SK-N-SH (cell line): ENCODE results near the gene EWSR1. TPM values are rescaled to one million over a fixed set of nuclear protein-coding genes. Genes with fewer than 3 reads are reported as not detected.

Source experiments
- CTCF ChIA-PET: fragments of 300-600, 350-600 bp; formaldehyde crosslinking; extraction: SDS; loops from one replicate; lab custom pipeline; 2021; lab: Yijun Ruan, JAX
- POLR2A ChIA-PET: fragments of 350-600 bp; sonication (Branson Sonifier 250); formaldehyde crosslinking; extraction: SDS; loops from one replicate; lab custom pipeline; 2020; ENCODE audit warnings: antibody characterized with exemption, inconsistent platforms; lab: Yijun Ruan, JAX
- DNase-seq: peaks from one replicate; pipeline ENCODE4 v3.0.0; 2012
- H2AFZ ChIP-seq: fragments of 200-600 bp; sonication (generic); 2 replicates; pipeline ENCODE4 v1.8.1; 2016; ENCODE audit warnings: antibody characterized with exemption, mild to moderate bottlenecking, low read depth
- H3F3A ChIP-seq: fragments of 200-600 bp; sonication (generic); replicated peaks from 2 replicates; pipeline ENCODE3; 2016; ENCODE audit warnings: antibody characterized with exemption, mild to moderate bottlenecking; ENCODE audit not compliant: insufficient read depth
- H3K27ac ChIP-seq, 2 experiments: fragments of 200-500 bp in 1 of 2; fragments of 200-600 bp in 1 of 2; sonication (Bioruptor generic) in 1 of 2; sonication (generic), shearing (Covaris generic) in 1 of 2; 2 replicates each; pipeline versions ENCODE4 v1.5.1 to v1.6.1; 2014 to 2016; ENCODE audit warnings: low read depth in 2 of 2, inconsistent platforms in 1 of 2, low read length in 1 of 2, mild to moderate bottlenecking in 1 of 2, mixed read lengths in 1 of 2
- H3K27me3 ChIP-seq: fragments of 200-600 bp; sonication (generic), shearing (Covaris generic); 2 replicates; pipeline ENCODE4 v1.6.1; 2016; ENCODE audit warnings: mixed run types; ENCODE audit not compliant: insufficient read depth
- H3K36me3 ChIP-seq, 2 experiments: fragments of 200-500 bp in 1 of 2; fragments of 200-600 bp in 1 of 2; sonication (Bioruptor generic) in 1 of 2; sonication (generic) in 1 of 2; replicated peaks in 1 of 2; 2 replicates each; pipeline versions ENCODE3 to v1.5.1; 2014 to 2016; ENCODE audit warnings: low read length in 1 of 2, mild to moderate bottlenecking in 1 of 2; ENCODE audit not compliant: insufficient read depth in 2 of 2, control insufficient read depth in 1 of 2
- H3K4me1 ChIP-seq, 2 experiments: fragments of 200-500 bp in 1 of 2; fragments of 200-600 bp in 1 of 2; sonication (Bioruptor generic) in 1 of 2; sonication (generic), shearing (Covaris generic) in 1 of 2; 2 replicates each; pipeline versions ENCODE4 v1.5.1 to v1.6.1; 2014 to 2016; ENCODE audit warnings: low read depth in 1 of 2, low read length in 1 of 2, mixed run types in 1 of 2; ENCODE audit not compliant: insufficient read depth in 2 of 2, control insufficient read depth in 1 of 2
- H3K4me2 ChIP-seq: fragments of 200-600 bp; sonication (generic), shearing (Covaris generic); 2 replicates; pipeline ENCODE4 v1.6.1; 2017; ENCODE audit warnings: mixed run types
- H3K4me3 ChIP-seq, 2 experiments: fragments of 200-500 bp in 1 of 2; fragments of 200-600 bp in 1 of 2; sonication (Bioruptor generic) in 1 of 2; sonication (generic), shearing (Covaris generic) in 1 of 2; 2 replicates each; pipeline versions ENCODE4 v1.5.1 to v1.8.1; 2014 to 2016; ENCODE audit warnings: low read depth in 2 of 2, inconsistent platforms in 1 of 2, low read length in 1 of 2, mild to moderate bottlenecking in 1 of 2, mixed read lengths in 1 of 2, moderate library complexity in 1 of 2
- H3K79me2 ChIP-seq: fragments of 200-600 bp; sonication (generic); 2 replicates; pipeline ENCODE4 v1.8.1; 2017; ENCODE audit warnings: mild to moderate bottlenecking; ENCODE audit not compliant: insufficient read depth
- H3K9ac ChIP-seq: fragments of 200-600 bp; sonication (generic); 2 replicates; pipeline ENCODE4 v1.6.1; 2017; ENCODE audit warnings: mixed run types
- H3K9me2 ChIP-seq: fragments of 200-600 bp; sonication (generic); 2 replicates; pipeline ENCODE4 v1.6.1; 2017; ENCODE audit warnings: mixed run types
- H3K9me3 ChIP-seq: fragments of 200-600 bp; sonication (generic); 2 replicates; pipeline ENCODE4 v1.6.1; 2017; ENCODE audit warnings: mixed run types, mild to moderate bottlenecking, moderate library complexity
- H4K20me1 ChIP-seq: fragments of 200-600 bp; sonication (generic); 2 replicates; pipeline ENCODE4 v1.6.1; 2017; ENCODE audit warnings: mild to moderate bottlenecking, mixed run types; ENCODE audit not compliant: insufficient read depth
- CHD2 ChIP-seq: fragments of 150-350 bp; IDR thresholded peaks from 2 replicates; pipeline ENCODE4 v1.6.1; 2018; ENCODE audit warnings: low read length; ENCODE audit not compliant: partially characterized antibody
- EP300 ChIP-seq, 2 experiments: IDR thresholded peaks; 2 replicates each; pipeline versions ENCODE4 v1.4.0 to v1.6.1; 2012; ENCODE audit warnings: borderline replicate concordance in 1 of 2, low read depth in 1 of 2, low read length in 1 of 2
- EZH2phosphoT487 ChIP-seq: fragments of 200-600 bp; sonication (generic); IDR thresholded peaks from 2 replicates; pipeline ENCODE4 v1.6.1; 2017; ENCODE audit warnings: low read depth, mixed run types, mild to moderate bottlenecking, antibody characterized with exemption, moderate library complexity, borderline replicate concordance
- FOXM1 ChIP-seq: IDR thresholded peaks from 2 replicates; pipeline ENCODE4 v1.4.0; 2012; ENCODE audit warnings: low read depth, mild to moderate bottlenecking
- GATA2 ChIP-seq: sonication (generic); formaldehyde crosslinking; IDR thresholded peaks from 2 replicates; pipeline ENCODE4 v1.5.0; 2020; ENCODE audit warnings: mild to moderate bottlenecking, missing genetic modification reagents
- MEF2A ChIP-seq: IDR thresholded peaks from 2 replicates; pipeline ENCODE4 v1.4.0; 2012; ENCODE audit warnings: low read depth, borderline replicate concordance
- NRF1 ChIP-seq: IDR thresholded peaks from 2 replicates; pipeline ENCODE4 v1.6.1; 2012; ENCODE audit warnings: low read depth, mild to moderate bottlenecking, low read length
- SIN3A ChIP-seq: IDR thresholded peaks from 2 replicates; pipeline ENCODE4 v1.6.1; 2012; ENCODE audit warnings: low read depth, mild to moderate bottlenecking, low read length, moderate library complexity, borderline replicate concordance
- TEAD4 ChIP-seq: IDR thresholded peaks from 2 replicates; pipeline ENCODE4 v1.4.0; 2012; ENCODE audit warnings: mild to moderate bottlenecking, borderline replicate concordance; ENCODE audit not compliant: insufficient read depth
- WGBS: methylation state at CpG from one replicate; pipeline ENCODE4 v1.1.6; 2017; ENCODE audit warnings: low lambda C conversion rate; 5-methylcytosine and 5-hydroxymethylcytosine counted together
- polyA plus RNA-seq, 3 experiments: library from polyadenylated mRNA; depleted of rRNA; stranded (reverse); fragments of >200 nt; gene quantifications; 2 replicates each; pipeline ENCODE4 v1.2.3, GENCODE V29; 2012
- TF ChIP-seq, protein P1 (sequence below): IDR thresholded peaks from 2 replicates; pipeline ENCODE4 v1.4.0; 2012; ENCODE audit warnings: low read depth, borderline replicate concordance
- TF ChIP-seq, protein P2 (sequence below): fragments of 150-350 bp; IDR thresholded peaks from 2 replicates; pipeline ENCODE4 v1.6.1; 2016; ENCODE audit warnings: mild to moderate bottlenecking, low read depth, low read length

The EWSR1 gene
- polyA plus RNA-seq, 1 of the 3 experiments (the other 2 are of a cell fraction), result 173 TPM

DNA sequence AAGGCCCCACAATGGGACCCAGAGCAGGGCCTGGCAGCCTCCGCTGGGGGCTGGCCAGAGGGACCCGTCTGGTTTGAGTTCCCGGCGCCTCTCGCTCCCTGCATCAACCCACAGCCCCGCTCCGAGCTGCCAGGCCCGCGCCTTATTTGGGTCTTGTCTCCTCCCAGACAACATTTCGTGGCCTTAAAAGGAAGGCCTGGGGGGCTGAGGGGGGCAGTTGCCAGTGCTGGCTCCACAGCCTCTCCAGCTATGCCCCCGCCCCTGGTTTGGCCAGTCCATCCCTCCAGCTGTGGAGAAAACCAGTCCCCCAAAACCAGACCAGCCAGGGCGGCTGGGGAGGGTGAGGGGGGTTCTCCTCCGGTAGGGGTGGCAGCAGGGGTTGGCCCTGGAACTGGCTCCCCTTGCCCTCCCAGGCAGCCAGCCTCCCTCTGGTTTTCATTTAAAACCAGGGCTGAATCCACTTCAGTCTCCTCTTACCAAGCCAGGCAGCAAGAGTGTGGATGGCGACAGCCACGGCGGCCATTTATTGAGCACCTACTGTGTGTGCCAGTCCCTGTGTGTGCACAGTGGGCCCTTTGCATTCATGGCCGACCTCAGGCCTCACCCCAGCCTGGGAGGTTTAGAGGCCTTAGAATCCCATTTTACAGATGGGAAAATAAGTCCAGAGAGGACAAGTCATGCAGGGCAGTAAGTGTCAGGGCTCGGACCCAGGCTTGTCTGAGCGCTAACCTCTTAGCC, 43.8 kb upstream of the EWSR1 start:
- Histone ChIP-seq H3K27me3 (no peaks in the 10 kb centered on the region), H3K27ac (no peak overlapping the region), H4K20me1 (no peaks in the 10 kb centered on the region), H3F3A (no peaks in the 10 kb centered on the region)
- 63% methylated on average over 13 of the region's 19 CpGs for WGBS
- CTCF ChIA-PET, result interaction anchor here (0.8 to 4.1 kb wide), 2 partner anchors 21 to 23 kb away, joined by 4 to 21 read pairs (median 5); no protein-coding TSS in a partner anchor
- TF ChIP-seq NRF1 (no peak), EP300 (IDR thresholded peaks at IDR 0.05; ENCODE audit: borderline replicate concordance in 1 of 2, low read depth in 1 of 2, low read length in 1 of 2) (no peak)
- TF ChIP-seq, all 33 proteins: peak for 0
- no peak overlapping the region for H3K9ac ChIP-seq
- peak; percentile 49 for DNase-seq
- H3K4me2 ChIP-seq, result no peak overlapping the region
- H3K4me3 ChIP-seq, result no peak overlapping the region
- H3K9me2 ChIP-seq, result no peaks in the 10 kb centered on the region
- no peaks in the 10 kb centered on the region for H3K79me2 ChIP-seq
- no peaks in the 10 kb centered on the region for H3K9me3 ChIP-seq
- H2AFZ ChIP-seq, result no peak overlapping the region
- H3K36me3 ChIP-seq, result no peaks in the 10 kb centered on the region
- POLR2A ChIA-PET, result no interaction called here
- peaks cover 0 to 10% of the 10 kb centered on the region in 2 experiments; a peak in 1 of 4 replicates for H3K4me1 ChIP-seq

DNA sequence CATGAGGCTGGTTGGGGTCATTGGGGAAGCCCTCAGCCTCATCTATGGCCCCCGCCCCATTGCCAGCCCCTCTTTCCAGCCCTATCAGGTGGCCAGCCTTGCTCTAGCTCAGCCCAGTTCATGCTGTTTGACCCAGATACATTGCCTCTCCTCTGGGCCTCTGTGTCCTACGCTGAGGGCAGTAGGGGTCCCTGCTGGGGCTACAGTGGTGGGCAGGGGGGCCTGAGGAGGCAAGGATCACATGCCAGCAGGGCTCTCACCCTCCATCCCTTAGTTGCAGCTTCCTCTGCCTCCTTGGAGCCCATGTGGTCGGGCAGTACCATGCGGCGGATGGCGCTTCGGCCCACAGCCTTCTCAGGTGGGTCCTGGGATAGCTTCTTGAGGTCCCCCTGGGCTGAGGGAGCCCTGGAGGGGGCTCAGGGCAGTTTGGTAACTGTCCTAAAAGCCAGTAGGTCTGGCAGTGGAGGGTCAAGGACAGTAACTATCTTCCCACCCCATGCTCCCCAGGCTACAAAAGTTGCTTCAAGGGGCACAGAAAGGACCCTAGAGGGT, 43.1 kb upstream of the EWSR1 start:
- Histone ChIP-seq H3K27me3 (no peaks in the 10 kb centered on the region), H4K20me1 (no peaks in the 10 kb centered on the region), H3K27ac (no peak overlapping the region), H3K4me1 (peaks cover 0 to 10% of the 10 kb centered on the region in 2 experiments; a peak in 1 of 4 replicates), H3K9me3 (no peaks in the 10 kb centered on the region), H2AFZ (no peak overlapping the region), H3K79me2 (no peaks in the 10 kb centered on the region), H3K4me2 (no peak overlapping the region), H3K9ac (no peak overlapping the region)
- CTCF ChIA-PET, result interaction anchor here (1.9 to 4.1 kb wide), 2 partner anchors 21 to 22 kb away, joined by 4 to 21 read pairs; no protein-coding TSS in a partner anchor
- 65% methylated on average over 2 of the region's 7 CpGs for WGBS
- POLR2A ChIA-PET, result interaction anchor here (0.8 kb wide), 1 partner anchor 15 kb away, joined by 3 read pairs; no protein-coding TSS in a partner anchor
- DNase-seq, result peak; percentile 22
- TF ChIP-seq CHD2 (no peak), MEF2A (no peak), FOXM1 (no peak), EZH2phosphoT487 (no peak), TEAD4 (no peak), GATA2 (CRISPR knock-in tag) (no peak), NRF1 (no peak), SIN3A (no peak)
- TF ChIP-seq, protein P1, sequence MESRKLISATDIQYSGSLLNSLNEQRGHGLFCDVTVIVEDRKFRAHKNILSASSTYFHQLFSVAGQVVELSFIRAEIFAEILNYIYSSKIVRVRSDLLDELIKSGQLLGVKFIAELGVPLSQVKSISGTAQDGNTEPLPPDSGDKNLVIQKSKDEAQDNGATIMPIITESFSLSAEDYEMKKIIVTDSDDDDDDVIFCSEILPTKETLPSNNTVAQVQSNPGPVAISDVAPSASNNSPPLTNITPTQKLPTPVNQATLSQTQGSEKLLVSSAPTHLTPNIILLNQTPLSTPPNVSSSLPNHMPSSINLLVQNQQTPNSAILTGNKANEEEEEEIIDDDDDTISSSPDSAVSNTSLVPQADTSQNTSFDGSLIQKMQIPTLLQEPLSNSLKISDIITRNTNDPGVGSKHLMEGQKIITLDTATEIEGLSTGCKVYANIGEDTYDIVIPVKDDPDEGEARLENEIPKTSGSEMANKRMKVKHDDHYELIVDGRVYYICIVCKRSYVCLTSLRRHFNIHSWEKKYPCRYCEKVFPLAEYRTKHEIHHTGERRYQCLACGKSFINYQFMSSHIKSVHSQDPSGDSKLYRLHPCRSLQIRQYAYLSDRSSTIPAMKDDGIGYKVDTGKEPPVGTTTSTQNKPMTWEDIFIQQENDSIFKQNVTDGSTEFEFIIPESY, result no peak
- TF ChIP-seq, protein P2, sequence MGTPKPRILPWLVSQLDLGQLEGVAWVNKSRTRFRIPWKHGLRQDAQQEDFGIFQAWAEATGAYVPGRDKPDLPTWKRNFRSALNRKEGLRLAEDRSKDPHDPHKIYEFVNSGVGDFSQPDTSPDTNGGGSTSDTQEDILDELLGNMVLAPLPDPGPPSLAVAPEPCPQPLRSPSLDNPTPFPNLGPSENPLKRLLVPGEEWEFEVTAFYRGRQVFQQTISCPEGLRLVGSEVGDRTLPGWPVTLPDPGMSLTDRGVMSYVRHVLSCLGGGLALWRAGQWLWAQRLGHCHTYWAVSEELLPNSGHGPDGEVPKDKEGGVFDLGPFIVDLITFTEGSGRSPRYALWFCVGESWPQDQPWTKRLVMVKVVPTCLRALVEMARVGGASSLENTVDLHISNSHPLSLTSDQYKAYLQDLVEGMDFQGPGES, result no peak
- TF ChIP-seq, all 33 proteins: peak for 0
- Histone ChIP-seq H3K9me2 (no peaks in the 10 kb centered on the region), H3F3A (no peaks in the 10 kb centered on the region), H3K36me3 (no peaks in the 10 kb centered on the region), H3K4me3 (no peak overlapping the region)
